Hematopoietic multipotent progenitor cell treated with erythropoietin and hydrocortisone succinate and interleukin-3 and kit ligand, for 6 days (in vitro differentiated cells): ENCODE data around the gene TRIM71.
"Not testable (repeated sequence)": the region's sequence is repeated elsewhere in the genome, so short reads cannot be mapped to it uniquely, and the experiment has no call there.

Experiments
- DNase-seq: peaks from one replicate; pipeline ENCODE4 v3.0.0-alpha.2; 2015

The TRIM71 gene

GRCh38 chr3:32819551-32820348 lies 2.0 kb downstream of the TRIM71 start:
- no peak for DNase-seq

GRCh38 chr3:32820430-32820829 lies 2.6 kb downstream of the TRIM71 start:
- DNase-seq = no peak

GRCh38 chr3:32820971-32821685 lies 3.3 kb downstream of the TRIM71 start:
- DNase-seq = no peak

GRCh38 chr3:32821686-32822296 lies 4.0 kb downstream of the TRIM71 start:
- no peak for DNase-seq

- DNase-seq = no peak
Observed at GRCh38 chr3:32822609-32823498, 5.1 kb downstream of the TRIM71 start.

- not testable (repeated sequence) for DNase-seq
Observed at GRCh38 chr3:32823641-32824184, 5.9 kb downstream of the TRIM71 start.

- no peak for DNase-seq
Observed at GRCh38 chr3:32825601-32826375, 8.0 kb downstream of the TRIM71 start.

GRCh38 chr3:32831062-32831461 lies 13.3 kb downstream of the TRIM71 start:
- DNase-seq = no peak

GRCh38 chr3:32831791-32832190 lies 14.0 kb downstream of the TRIM71 start:
- DNase-seq = no peak

- no peak for DNase-seq
Observed at GRCh38 chr3:32832193-32832592, 14.4 kb downstream of the TRIM71 start.

GRCh38 chr3:32835049-32835371 lies 17.2 kb downstream of the TRIM71 start:
- DNase-seq = no peak

GRCh38 chr3:32835961-32836360 lies 18.2 kb downstream of the TRIM71 start:
- DNase-seq = no peak

- no peak for DNase-seq
Observed at GRCh38 chr3:32836601-32837000, 18.8 kb downstream of the TRIM71 start.

GRCh38 chr3:32837366-32837765 lies 19.6 kb downstream of the TRIM71 start:
- DNase-seq = no peak

- no peak for DNase-seq
Observed at GRCh38 chr3:32837789-32838188, 20.0 kb downstream of the TRIM71 start.

GRCh38 chr3:32839714-32840085 lies 21.9 kb downstream of the TRIM71 start:
- no peak for DNase-seq

GRCh38 chr3:32840086-32840841 lies 22.5 kb downstream of the TRIM71 start:
- DNase-seq = no peak

- no peak for DNase-seq
Observed at GRCh38 chr3:32841341-32841740, 23.5 kb downstream of the TRIM71 start.

- no peak for DNase-seq
Observed at GRCh38 chr3:32841867-32842470, 24.2 kb downstream of the TRIM71 start.

- peak; percentile 18 for DNase-seq
Observed at GRCh38 chr3:32842531-32842931, 24.7 kb downstream of the TRIM71 start.

GRCh38 chr3:32842987-32843386 lies 25.2 kb downstream of the TRIM71 start:
- peak; percentile 27 for DNase-seq
